Stimulated activated CD8-positive, alpha-beta memory T cell treated with anti-CD3 and anti-CD28 coated beads, Interleukin-7, amount 100 ng/mL, for 24 hours (primary cell): ENCODE results near the gene RPS15.

Experiments used
- DNase-seq: peaks from one replicate; pipeline ENCODE4 v3.0.0-alpha.2; 2020; ENCODE audit warnings: low read depth

RPS15 gene

GRCh38 chr19:1487576-1488281 lies 49.5 kb downstream of the RPS15 start:
- DNase-seq, result no peak

DNA sequence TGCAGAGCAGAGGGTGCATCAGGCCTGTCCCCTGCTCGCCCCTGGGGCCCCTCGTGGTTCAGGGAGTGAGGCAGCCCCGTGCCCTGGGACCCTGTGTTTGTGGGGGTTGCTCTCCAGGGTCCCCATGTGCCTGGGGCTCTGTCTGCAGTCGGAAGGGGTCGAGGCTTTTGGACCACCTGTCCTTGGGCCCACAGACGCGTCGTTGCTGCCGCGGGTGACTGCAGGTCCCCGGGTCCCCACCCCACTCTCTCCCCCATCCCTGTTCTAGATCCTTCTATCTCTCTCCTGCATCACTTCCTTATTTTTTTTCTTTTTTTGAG lies 50.0 kb downstream of the RPS15 start:
- no peak for DNase-seq

DNA sequence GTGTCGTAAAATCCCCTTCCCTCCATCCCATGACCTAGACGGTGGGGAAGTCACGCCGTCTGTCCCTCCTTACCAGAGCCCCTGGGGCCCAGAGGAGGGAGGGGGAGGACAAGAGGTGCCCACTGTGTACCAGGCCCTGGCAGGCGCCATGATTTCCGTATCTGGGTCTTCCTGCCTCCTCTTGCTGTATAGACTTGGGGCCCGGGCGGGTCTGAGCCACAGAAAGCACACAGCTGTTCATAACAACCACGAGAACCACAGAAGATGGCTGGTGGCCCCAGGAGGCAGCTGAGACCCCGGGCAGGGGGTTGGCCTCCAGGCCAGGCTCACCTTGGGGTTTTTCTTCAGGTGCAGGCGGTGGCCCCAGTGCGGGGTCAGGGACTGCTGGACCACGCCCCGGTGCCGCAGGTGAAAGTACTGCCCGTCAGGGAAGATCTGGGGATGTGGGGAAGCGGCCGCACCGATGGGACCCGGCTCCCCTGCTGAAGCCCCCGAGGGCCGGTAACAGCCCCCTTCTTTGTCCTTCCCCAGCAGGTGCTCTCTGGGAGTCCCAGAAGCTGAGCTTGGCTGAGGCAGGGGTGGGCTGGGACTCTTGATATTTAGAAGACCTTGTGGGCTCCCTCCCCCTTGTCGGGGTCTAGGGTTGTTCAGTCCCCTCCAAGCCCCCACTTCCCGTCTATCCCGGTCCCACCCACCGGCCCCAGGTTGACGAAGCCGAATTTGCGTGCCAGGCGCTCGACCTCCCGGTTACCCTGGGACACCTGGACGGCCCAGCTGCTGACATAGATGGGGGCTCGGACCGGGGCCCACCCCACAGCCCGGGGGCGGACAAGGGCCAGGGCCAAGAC lies 51.5 kb downstream of the RPS15 start:
- DNase-seq, result no peak
